Activated naive CD4-positive, alpha-beta T cell treated with anti-CD3 and anti-CD28 coated beads, Interleukin-2, amount 50 U/mL, for 72 hours (primary cell): ENCODE data around the gene ZBTB11. TPM values are rescaled to one million over a fixed set of nuclear protein-coding genes. Genes with fewer than 3 reads are reported as not detected.
A peak's percentile ranks its signal among the peaks of the same experiment; 100 is the strongest.
"Not testable (repeated sequence)": the region's sequence is repeated elsewhere in the genome, so short reads cannot be mapped to it uniquely, and the experiment has no call there.

Experiments used
- ATAC-seq, 2 donors: fragments of 150-1000 bp; cut with Tn5 transposase; 2 replicates each; pipeline ENCODE4 v1.10.0; 2021; ENCODE audit warnings: mild to moderate bottlenecking in 2 of 2, moderate library complexity in 2 of 2
- DNase-seq, 2 donors: peaks; one replicate each; pipeline ENCODE4 v3.0.0; 2021 to 2022; ENCODE audit warnings: low spot score in 2 of 2
- H3K27ac Mint-ChIP-seq, 2 donors: one replicate each; pipeline ENCODE4 v1.8.0; 2022; ENCODE audit warnings: mild to moderate bottlenecking in 2 of 2, mixed read lengths in 2 of 2
- H3K36me3 Mint-ChIP-seq, 2 donors: one replicate each; pipeline ENCODE4 v1.8.0; 2022; ENCODE audit warnings: mixed read lengths in 2 of 2
- H3K9me3 Mint-ChIP-seq, 2 donors: one replicate each; pipeline ENCODE4 v1.8.0; 2022; ENCODE audit warnings: mixed read lengths in 2 of 2
- total RNA-seq, 2 donors: library from RNA; stranded (reverse); gene quantifications; one replicate each; pipeline ENCODE4 v1.2.3, GENCODE V29; 2022

ZBTB11 gene
- total RNA-seq, 2 donors from 2014 or later, result 22.7 to 48.1 TPM

DNA sequence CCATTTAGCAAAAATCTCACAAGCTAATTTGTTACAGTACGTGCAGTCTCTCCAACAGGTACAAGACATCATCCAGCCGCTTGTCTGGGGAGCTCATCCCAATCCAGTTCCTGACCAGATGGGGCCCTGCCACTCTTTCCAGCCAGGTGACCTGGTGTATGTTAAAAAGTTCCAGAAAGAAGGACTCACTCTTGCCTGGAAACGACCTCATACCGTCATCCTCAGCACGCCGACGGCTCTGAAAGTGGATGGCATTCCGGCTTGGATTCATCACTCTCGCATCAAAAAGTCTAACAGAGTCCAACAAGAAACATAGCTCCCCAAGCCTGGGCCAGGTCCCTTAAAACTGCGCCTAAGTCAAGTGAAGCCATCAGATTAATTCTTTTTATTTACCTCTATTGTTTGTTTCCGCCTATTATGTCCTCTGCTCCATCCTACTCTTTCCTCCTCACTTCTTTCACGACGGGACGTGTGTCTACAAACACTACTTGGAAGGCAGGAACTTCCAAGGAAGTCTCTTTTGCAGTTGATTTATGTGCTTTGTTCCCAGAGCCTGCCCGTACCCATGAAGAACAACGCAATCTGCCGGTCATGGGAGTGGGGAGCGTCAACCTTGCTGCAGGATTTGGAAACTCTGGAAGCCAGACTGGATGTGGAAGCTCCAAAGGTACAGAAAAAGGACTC lies 37.5 kb downstream of the ZBTB11 start:
- Mint-ChIP-seq H3K36me3 (no peaks in the 10 kb centered on the region), H3K27ac (peak overlapping the region in 1 of 2 donors; percentile 15), H3K9me3 (no peaks in the 10 kb centered on the region)
- no peak for ATAC-seq
- no peak for DNase-seq

DNA sequence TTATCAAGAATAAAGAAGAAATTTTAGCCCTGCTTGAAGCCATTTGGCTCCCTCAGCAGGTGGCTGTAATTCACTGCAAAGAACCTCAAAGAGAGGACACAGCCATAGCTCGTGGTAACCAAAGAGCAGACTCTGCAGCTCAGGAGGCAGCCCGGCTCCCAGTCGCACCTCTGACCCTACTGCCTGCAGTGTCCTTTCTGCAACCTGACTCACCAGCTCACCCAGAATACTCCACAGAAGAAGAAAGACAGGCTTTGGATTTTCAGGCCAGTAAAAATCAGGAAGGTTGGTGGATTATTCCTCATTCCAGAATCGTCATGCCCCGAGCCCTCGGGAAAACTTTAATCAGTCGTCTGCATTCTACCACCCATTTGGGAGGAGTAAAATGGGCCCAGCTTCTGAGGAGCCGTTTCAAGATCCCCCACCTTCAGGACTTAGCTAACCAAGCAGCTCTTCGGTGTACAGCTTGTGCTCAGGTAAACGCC lies 38.6 kb downstream of the ZBTB11 start:
- peak in 1 of 2 donors; percentile 26 for ATAC-seq

DNA sequence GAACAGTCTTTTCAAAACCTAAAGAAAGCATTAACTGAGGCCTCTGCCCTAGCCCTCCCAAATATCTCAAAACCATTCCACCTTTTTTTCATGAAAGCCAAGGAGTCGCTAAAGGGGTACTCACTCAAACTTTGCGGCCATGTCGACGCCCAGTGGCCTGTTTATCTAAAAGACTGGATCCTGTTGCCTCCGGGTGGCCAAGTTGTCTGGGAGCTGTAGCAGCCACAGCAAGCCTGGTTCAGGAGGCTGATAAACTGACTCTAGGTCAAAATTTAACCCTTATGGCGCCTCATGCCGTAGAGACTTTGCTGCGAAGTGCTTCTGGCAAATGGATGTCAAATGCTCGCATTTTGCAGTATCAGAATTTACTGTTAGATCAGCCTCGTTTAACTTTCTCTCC lies 39.5 kb downstream of the ZBTB11 start:
- no peak for ATAC-seq
- Mint-ChIP-seq H3K27ac (no peak overlapping the region), H3K36me3 (no peaks in the 10 kb centered on the region)

More for the DNA sequence above, 38.6 kb downstream of the ZBTB11 start:
- DNase-seq, result no peak
- no peak overlapping the region for H3K27ac Mint-ChIP-seq
- H3K9me3 Mint-ChIP-seq, result no peaks in the 10 kb centered on the region
- no peaks in the 10 kb centered on the region for H3K36me3 Mint-ChIP-seq

DNA sequence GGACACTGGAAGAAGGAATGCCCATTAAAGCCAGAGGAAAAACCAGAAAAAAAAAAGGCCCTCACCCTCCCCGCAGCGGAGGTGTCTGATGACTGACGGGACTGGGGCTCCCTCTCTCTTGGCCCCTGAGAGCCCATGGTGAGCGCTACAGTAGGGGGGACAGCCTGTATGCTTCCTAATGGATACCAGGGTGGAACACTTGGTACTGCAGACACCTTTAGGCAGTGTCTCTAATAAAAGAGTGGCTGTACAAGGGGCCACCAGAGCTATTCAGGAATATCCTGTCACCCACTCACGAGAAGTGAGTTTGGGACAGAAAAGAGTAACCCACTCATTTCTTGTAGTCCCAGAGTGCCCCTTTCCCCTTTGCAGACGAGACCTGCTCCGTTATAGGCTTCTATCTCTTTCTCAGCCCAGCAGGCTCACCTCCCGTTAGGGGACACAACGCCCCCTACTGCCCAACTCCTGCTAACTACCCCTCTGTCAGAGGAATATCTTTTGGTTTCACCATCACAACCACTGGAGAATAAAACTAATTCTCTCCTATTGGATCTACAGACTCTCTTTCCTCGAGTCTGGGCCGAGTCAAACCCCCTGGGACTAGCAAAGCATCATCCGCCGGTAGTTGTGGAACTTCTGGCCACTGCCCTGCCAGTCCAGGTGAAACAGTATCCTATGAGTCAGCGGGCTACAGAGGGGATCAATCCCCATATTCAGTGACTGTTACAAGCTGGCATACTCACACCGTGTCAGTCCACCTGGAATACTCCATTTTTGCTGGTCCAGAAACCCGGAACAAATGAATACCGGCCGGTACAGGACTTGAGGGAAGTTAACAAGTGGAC lies 40.8 kb downstream of the ZBTB11 start:
- peak overlapping the region; percentile 61 to 68 for H3K27ac Mint-ChIP-seq
- H3K9me3 Mint-ChIP-seq, result no peaks in the 10 kb centered on the region
- DNase-seq, result peak; percentile 67 to 79
- ATAC-seq, result peak; percentile 94
- no peaks in the 10 kb centered on the region for H3K36me3 Mint-ChIP-seq

More for the DNA sequence above, 39.5 kb downstream of the ZBTB11 start:
- DNase-seq, result no peak
- H3K9me3 Mint-ChIP-seq, result no peaks in the 10 kb centered on the region

DNA sequence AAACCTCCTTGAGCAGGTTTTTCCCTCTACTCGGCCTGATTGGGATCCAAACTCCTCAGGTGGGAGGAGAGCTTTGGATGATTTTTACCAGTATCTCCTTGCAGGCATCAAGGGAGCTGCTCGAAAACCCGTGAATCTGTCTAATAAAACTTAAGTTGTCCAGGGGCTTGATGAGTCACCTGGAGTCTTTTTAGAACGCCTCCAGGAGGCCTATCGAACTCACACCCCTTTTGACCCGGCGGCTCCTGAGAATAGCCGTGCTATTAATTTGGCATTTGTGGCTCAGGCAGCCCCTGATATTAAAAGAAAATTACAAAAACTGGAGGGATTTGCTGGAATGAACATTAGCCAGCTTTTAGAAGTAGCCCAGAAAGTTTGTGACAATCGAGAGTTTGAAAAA lies 41.6 kb downstream of the ZBTB11 start:
- H3K9me3 Mint-ChIP-seq, result no peaks in the 10 kb centered on the region
- DNase-seq (no peak), ATAC-seq (no peak)
- peak overlapping the region in 1 of 2 donors; percentile 10 for H3K27ac Mint-ChIP-seq
- no peaks in the 10 kb centered on the region for H3K36me3 Mint-ChIP-seq

DNA sequence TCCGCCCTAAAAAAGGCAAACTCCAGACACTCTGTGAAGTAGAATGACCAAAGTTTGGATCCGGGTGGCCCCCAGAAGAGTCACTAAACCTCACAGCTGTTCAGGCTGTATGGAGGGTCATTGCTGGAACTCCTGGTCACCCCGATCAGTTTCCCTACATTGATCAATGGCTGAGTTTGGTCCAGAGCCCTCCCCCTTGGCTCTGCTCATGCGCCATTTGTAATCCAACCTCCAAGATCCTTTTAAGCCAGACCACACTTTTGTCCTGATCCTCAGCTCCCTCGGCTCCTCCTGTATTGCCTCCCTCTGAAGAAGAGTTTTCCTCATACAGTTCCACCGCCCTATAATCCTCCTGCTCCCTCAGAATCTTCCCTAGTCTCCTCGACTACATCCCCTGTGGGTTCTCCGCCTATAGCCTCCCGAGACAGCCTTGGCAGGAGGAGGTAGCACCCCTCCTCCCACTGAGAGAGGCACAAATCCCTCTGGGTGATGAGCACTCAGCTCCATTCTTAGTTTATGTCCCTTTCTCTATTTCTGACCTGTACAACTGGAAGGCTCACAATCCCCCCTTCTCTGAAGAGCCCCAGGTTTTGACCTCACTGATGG lies 42.2 kb downstream of the ZBTB11 start:
- H3K36me3 Mint-ChIP-seq, result no peaks in the 10 kb centered on the region
- H3K9me3 Mint-ChIP-seq, result no peaks in the 10 kb centered on the region
- ATAC-seq, result no peak
- DNase-seq, result no peak
- H3K27ac Mint-ChIP-seq, result peak overlapping the region; percentile 10 to 72

DNA sequence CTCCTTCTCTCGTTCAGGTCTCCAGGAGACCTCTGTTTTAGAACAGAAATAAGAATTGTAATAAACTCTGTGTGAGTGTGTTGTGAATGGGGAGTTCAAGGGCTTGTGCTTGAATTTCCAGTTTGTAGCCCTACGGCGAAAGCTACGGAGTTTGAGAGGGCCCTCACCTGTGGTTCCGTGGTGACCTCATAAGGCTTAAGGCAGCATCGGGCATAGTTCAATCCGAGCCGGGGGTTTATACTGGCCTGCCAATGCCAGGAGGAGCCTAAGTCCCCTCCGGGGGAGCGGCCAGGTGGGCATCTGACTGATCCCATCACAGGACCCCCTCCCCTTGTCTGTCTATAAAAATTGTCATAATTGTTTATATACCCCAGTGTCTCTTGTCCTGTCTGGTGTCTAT lies 43.7 kb downstream of the ZBTB11 start:
- DNase-seq (no peak), ATAC-seq (no peak)

DNA sequence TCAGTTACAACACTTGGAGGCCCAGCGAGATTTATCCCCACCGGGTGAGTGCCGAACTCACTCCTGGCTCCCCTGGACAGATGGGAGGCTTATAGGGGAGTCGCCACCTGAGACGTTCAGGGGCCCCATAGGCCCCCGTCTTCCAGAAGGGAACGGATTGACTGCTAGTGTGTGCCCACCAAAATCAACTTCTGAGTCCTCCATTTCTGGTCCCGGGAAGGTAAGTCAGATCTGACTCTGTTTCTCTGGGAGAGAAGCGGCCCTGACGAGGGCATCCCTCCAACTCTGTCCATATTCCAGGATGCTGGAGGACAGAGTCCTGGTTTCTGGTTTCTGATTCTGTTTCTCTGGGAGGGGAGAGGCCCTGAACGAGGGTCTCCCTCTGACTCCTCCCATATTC lies 44.3 kb downstream of the ZBTB11 start:
- H3K9me3 Mint-ChIP-seq, result no peaks in the 10 kb centered on the region
- ATAC-seq, result no peak
- no peaks in the 10 kb centered on the region for H3K36me3 Mint-ChIP-seq
- no peak overlapping the region for H3K27ac Mint-ChIP-seq
- no peak for DNase-seq

More for the DNA sequence above, 43.7 kb downstream of the ZBTB11 start:
- H3K27ac Mint-ChIP-seq, result peak overlapping the region in 1 of 2 donors; percentile 18
- H3K9me3 Mint-ChIP-seq, result no peaks in the 10 kb centered on the region
- H3K36me3 Mint-ChIP-seq, result no peaks in the 10 kb centered on the region

DNA sequence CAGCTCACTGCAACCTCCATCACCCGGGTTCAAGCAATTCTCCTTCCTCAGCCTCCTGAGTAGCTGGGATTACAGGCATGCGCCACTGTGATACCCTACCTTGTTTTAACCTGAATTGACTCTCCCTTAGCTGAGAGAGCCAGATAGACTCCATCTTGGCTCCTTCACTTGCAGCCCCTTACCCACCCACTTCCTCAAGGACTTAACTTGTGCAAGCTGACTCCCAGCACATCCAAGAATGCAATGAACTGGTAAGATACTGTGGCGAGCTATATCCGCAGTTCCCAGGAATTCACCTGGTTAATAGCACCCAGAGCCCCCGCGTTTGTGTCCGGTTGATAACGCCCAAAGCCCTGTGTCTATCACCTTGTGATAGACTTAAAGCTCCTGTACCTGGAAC lies 45.0 kb downstream of the ZBTB11 start:
- H3K27ac Mint-ChIP-seq, H3K9me3 Mint-ChIP-seq, ATAC-seq, DNase-seq, H3K36me3 Mint-ChIP-seq: not testable (repeated sequence)

DNA sequence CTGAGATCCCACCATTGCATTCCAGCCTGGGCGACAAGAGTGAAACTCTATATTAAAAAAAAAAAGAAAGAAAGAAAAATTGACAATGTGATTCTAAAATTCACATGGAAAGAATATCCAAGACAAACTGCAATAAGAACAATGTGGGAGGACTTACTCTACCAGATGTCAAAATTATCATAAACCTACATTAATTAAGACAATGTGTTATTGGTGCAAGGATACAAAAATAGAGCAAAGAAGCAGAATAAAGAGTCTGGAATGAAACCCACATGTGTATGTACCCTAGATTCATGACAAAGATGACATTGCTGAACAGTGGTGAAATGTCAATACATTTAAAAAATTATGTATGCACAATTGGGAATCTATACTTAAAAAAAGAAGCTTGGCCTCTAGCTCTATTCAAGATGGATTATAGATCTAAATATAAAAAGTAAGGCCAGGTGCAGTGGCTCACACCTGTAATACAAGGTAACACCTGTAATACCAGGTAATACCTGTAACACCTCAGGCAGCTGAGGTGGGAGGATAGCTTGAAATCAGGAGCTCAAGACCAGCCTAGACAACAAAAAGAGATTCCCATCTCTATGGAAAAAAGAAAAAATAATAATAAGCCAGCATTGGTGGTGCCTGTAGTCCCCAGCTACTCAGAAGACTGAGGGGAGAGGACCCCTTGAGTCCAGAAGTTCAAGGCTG lies 45.7 kb downstream of the ZBTB11 start:
- Mint-ChIP-seq H3K27ac (no peak overlapping the region), H3K36me3 (no peaks in the 10 kb centered on the region), H3K9me3 (no peaks in the 10 kb centered on the region)
- no peak for ATAC-seq
- DNase-seq, result no peak

DNA sequence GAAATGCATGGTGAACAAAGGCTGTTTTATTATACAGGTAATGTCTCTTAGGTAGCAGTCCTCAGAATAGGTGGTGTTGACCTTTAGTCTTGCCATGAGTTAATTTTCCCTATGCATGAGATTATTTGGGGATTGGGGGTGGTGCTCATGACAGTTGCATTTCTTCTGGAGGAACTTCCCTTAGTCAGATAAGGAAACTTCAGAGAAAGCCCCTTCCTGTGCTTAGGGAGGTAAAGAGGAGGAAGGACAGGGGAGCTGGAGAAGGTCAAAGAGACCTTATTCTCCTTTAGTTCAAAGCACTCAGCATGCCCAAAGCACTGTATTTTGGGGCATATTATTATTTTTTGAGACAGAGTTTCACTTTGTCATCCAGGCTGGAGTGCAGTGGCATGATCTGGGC lies 47.7 kb downstream of the ZBTB11 start:
- Mint-ChIP-seq H3K36me3 (peaks cover 0 to 6% of the 10 kb centered on the region in 2 donors), H3K9me3 (peaks cover 0 to 5% of the 10 kb centered on the region in 2 donors), H3K27ac (no peak overlapping the region)
- ATAC-seq (no peak), DNase-seq (no peak)

DNA sequence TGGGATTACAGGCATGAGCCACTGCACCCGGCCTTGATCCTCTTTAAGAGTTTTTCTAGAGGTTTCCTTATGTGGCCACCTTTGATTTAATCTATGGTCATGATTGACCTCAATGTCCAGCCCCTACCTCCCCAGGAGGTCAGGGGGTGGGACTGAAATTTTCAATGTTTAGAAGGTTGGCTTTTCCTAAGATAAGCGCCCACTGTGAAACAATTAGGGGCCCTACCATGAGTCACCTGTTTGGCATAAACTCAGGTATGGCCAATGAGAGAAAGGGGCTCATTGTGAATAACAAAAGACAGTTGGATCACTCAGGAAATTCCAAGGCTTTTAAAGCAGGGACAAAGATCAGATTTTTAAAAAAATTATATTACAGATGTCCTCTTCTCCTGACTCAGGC lies 51.1 kb downstream of the ZBTB11 start:
- Mint-ChIP-seq H3K27ac (peak overlapping the region in 1 of 2 donors; percentile 7), H3K36me3 (peaks cover 0 to 6% of the 10 kb centered on the region in 2 donors), H3K9me3 (peaks cover 0 to 5% of the 10 kb centered on the region in 2 donors)
- ATAC-seq (no peak), DNase-seq (no peak)

DNA sequence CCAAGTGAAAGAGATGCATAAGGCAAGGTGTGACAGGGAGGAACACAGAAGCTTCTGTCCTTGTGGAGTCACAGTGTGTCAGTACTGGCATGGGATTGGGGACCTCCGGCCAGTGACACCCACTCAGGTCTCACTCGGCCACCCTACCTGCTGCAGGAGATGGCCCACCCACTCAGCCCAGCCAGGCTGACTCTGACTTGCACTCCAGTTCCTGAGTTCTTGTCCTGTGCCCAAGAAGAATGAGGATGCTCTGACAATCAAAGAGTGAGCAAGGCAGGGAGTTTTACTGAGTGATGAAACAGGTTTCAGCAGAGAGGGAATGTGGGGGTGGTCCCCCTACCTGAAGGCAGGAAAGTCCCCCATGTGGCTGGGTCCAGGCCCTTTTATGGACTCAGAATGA lies 52.1 kb downstream of the ZBTB11 start:
- Mint-ChIP-seq H3K36me3 (peaks cover 0 to 6% of the 10 kb centered on the region in 2 donors), H3K27ac (peak overlapping the region in 1 of 2 donors; percentile 7), H3K9me3 (peaks cover 0 to 5% of the 10 kb centered on the region in 2 donors)
- ATAC-seq (no peak), DNase-seq (no peak)

DNA sequence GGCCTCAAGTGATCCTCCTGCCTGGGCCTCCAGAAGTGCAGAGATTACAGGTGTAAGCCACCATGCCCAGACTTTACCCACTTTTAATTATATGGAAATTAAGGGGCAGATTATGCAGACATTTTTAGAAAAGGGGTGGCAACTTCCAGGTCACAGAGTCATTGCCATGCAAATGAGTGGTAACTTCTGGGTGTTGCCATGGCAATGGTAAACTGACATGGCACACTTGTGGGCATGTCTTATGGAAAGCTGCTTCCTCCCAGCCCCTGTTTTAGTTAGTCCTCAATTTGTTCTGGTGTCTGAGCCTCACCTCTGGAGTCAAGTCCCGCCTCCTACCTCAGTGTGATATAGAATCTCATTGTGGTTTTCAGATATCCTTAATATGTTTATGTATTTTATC lies 53.3 kb downstream of the ZBTB11 start:
- H3K9me3 Mint-ChIP-seq, result peaks cover 0 to 5% of the 10 kb centered on the region in 2 donors
- peaks cover 0 to 6% of the 10 kb centered on the region in 2 donors for H3K36me3 Mint-ChIP-seq
- ATAC-seq, result no peak
- no peak for DNase-seq
- H3K27ac Mint-ChIP-seq, result no peak overlapping the region

DNA sequence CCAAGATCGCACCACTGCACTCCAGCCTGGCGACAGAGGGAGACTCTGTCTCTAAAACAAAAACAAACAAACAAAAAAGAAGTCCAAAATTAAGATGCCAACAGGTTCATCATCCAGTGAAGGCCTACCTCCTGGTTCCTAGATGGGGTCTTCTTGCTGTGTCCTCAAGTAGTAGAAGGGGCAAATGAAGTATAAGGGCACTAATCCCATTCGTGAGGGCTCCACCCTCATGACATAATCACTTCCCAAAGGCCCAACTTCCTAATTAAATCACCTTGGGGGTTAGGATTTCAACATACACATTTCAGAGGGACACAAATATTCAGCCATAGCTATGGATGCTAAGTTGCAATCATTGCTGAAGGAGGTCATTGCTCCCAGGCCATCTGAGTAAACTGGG lies 57.2 kb downstream of the ZBTB11 start:
- Mint-ChIP-seq H3K9me3 (peaks cover 0 to under 1% of the 10 kb centered on the region in 2 donors), H3K27ac (no peak overlapping the region), H3K36me3 (peaks cover 0 to 2% of the 10 kb centered on the region in 2 donors)
- ATAC-seq (no peak), DNase-seq (no peak)

DNA sequence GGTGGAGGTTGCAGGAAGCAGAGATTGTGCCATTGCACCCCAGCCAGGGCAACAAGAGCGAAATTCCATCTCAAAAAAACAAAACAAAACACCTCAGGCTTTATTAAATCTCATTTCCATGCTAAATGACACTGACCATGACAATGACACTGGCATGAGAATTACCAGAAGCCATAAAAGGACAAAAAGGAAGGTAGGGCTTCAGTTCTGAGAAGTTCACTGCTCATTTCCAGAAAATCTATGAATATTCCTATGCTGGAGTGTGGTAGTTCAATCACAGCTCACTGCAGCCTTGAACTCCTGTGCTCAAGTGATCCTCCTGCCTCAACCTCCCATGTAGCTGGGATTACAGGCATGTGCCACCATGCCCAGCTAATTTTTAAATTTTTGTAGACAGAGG lies 58.2 kb downstream of the ZBTB11 start:
- no peak for DNase-seq
- Mint-ChIP-seq H3K27ac (no peak overlapping the region), H3K36me3 (no peaks in the 10 kb centered on the region), H3K9me3 (no peaks in the 10 kb centered on the region)
- ATAC-seq, result no peak
